Measurements from ENCODE around the gene PDE2A. TPM values are rescaled to one million over a fixed set of nuclear protein-coding genes. Genes with fewer than 3 reads are reported as not detected.

PDE2A gene
- polyA plus RNA-seq, 2 of the 4 experiments (the other 2 are of a cell fraction), result 0.62 to 1.5 TPM

DNA sequence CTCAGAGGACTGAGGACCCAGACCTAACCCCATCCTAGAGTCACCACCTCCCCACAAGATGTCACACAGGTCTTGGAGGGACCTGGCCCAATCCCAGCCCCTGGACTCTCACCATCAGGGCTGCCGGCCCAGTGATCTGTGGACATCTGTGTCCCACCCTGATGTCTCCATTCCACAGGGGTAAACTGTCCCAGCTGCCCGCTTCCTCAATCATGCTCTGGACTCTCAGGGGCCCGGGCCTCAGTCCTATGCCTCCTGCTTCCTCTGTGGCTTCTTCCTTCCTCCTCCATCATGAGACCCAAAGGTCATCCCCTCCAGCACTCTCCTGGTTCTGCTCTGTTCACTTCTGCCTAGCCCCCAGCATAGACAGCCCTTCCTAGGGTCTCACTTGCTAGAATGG lies 45.8 kb upstream of the PDE2A start (continued):
- TF ChIP-seq RAD21 (conservative IDR thresholded peaks at IDR 0.05 in 1 of 2, IDR thresholded peaks at IDR 0.05 in 1 of 2), result no peak
- TF ChIP-seq CBX2 (IDR thresholded peaks at IDR 0.05; ENCODE audit: borderline replicate concordance, low read depth), result no peak
- no peak for TF ChIP-seq HOXB5 (CRISPR knock-in tag; IDR thresholded peaks at IDR 0.05)
- no peak for TF ChIP-seq TFCP2L1 (CRISPR knock-in tag; IDR thresholded peaks at IDR 0.05)
- TF ChIP-seq PHF8 (IDR thresholded peaks at IDR 0.05; ENCODE audit: borderline replicate concordance, low read depth), result no peak
- TF ChIP-seq RCOR1 (IDR thresholded peaks at IDR 0.05; ENCODE audit: low read depth, low read length), result no peak
- TF ChIP-seq HOXA7 (CRISPR knock-in tag; IDR thresholded peaks at IDR 0.05), result no peak
- no peak for TF ChIP-seq MAFK (IDR thresholded peaks at IDR 0.05; ENCODE audit: partially characterized antibody)

DNA sequence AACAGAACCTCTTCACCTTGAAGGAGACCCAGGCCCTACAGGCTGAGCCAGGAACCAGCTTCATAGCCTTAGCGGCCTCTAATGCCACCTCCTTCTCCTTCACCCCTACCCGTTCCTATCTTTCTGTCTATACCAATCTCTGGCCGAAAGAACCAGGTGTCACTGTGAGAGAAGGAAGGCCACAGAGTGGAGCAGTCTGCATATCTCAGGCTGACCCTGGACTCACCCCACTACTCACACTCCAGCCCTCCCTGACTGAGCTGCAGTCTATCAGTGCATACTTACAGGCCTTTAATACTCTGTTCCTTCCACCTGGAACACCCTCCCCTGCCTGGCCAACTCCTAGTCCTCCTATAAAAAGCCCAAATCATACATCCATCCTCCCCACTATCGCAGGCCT lies 45.3 kb upstream of the PDE2A start:
- Histone ChIP-seq H3K4me3 (no peak overlapping the region), H3K4me1 (peaks cover 35% of the 10 kb centered on the region), H3K27ac (no peak overlapping the region), H3K9me3 (no peaks in the 10 kb centered on the region), H3K4me2 (0 out of 3 replicates have a peak overlapping the region, but pooled peaks have one; percentile 95)
- no peak for ATAC-seq
- no peak for FAIRE-seq
- TF ChIP-seq, protein P1, sequence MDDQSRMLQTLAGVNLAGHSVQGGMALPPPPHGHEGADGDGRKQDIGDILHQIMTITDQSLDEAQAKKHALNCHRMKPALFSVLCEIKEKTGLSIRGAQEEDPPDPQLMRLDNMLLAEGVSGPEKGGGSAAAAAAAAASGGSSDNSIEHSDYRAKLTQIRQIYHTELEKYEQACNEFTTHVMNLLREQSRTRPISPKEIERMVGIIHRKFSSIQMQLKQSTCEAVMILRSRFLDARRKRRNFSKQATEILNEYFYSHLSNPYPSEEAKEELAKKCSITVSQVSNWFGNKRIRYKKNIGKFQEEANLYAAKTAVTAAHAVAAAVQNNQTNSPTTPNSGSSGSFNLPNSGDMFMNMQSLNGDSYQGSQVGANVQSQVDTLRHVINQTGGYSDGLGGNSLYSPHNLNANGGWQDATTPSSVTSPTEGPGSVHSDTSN (IDR thresholded peaks at IDR 0.05), result no peak
- no peak for TF ChIP-seq CBX8 (IDR thresholded peaks at IDR 0.05)
- TF ChIP-seq, protein P2, sequence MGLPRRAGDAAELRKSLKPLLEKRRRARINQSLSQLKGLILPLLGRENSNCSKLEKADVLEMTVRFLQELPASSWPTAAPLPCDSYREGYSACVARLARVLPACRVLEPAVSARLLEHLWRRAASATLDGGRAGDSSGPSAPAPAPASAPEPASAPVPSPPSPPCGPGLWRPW (IDR thresholded peaks at IDR 0.05), result no peak
- no peak for TF ChIP-seq RNF2 (IDR thresholded peaks at IDR 0.05; ENCODE audit: borderline replicate concordance, low read depth)
- no peak for TF ChIP-seq CHD4 (IDR thresholded peaks at IDR 0.05; ENCODE audit: borderline replicate concordance)
- TF ChIP-seq, protein P3, sequence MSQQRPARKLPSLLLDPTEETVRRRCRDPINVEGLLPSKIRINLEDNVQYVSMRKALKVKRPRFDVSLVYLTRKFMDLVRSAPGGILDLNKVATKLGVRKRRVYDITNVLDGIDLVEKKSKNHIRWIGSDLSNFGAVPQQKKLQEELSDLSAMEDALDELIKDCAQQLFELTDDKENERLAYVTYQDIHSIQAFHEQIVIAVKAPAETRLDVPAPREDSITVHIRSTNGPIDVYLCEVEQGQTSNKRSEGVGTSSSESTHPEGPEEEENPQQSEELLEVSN (IDR thresholded peaks at IDR 0.05; ENCODE audit: borderline replicate concordance, low read depth), result no peak
- no peak for TF ChIP-seq SREBF2 (IDR thresholded peaks at IDR 0.05)
- TF ChIP-seq RAD21 (conservative IDR thresholded peaks at IDR 0.05 in 1 of 2, IDR thresholded peaks at IDR 0.05 in 1 of 2), result no peak
- TF ChIP-seq FOSL2 (IDR thresholded peaks at IDR 0.05), result no peak
- no peak for TF ChIP-seq FOSL2 (CRISPR knock-in tag; IDR thresholded peaks at IDR 0.05)
- TF ChIP-seq NPAS2 (CRISPR knock-in tag; IDR thresholded peaks at IDR 0.05; ENCODE audit: borderline replicate concordance), result no peak
- TF ChIP-seq ZSCAN20 (CRISPR knock-in tag; IDR thresholded peaks at IDR 0.05), result no peak
- no peak for TF ChIP-seq CHD2 (IDR thresholded peaks at IDR 0.05; ENCODE audit: low read length, partially characterized antibody)
- no peak for TF ChIP-seq MAZ (IDR thresholded peaks at IDR 0.05; ENCODE audit: borderline replicate concordance, low read depth, low read length)
- no peak for TF ChIP-seq HDAC2 (IDR thresholded peaks at IDR 0.05)
- no peak for TF ChIP-seq JUNB (IDR thresholded peaks at IDR 0.05)
- no peak for TF ChIP-seq ZFP36 (IDR thresholded peaks at IDR 0.05; ENCODE audit: borderline replicate concordance, partially characterized antibody)
- no peak for TF ChIP-seq HOXB13 (CRISPR knock-in tag; IDR thresholded peaks at IDR 0.05; ENCODE audit: low read depth)
- no peak for TF ChIP-seq ZC3H11A (IDR thresholded peaks at IDR 0.05)
- POLR2A ChIA-PET, result no interaction called here
- 93% methylated on average over 4 of the region's 4 CpGs for WGBS (ENCODE audit: missing lambda C conversion rate)
- no peak for DNase-seq (ENCODE audit: low read depth in 1 of 2, low spot score in 1 of 2)
- CTCF ChIA-PET, result interaction anchor here (1.1 to 5.8 kb wide), 5 partner anchors 11 to 587 kb away, joined by 3 to 25 read pairs (median 5); partner anchors contain the start of gene STARD10

DNA sequence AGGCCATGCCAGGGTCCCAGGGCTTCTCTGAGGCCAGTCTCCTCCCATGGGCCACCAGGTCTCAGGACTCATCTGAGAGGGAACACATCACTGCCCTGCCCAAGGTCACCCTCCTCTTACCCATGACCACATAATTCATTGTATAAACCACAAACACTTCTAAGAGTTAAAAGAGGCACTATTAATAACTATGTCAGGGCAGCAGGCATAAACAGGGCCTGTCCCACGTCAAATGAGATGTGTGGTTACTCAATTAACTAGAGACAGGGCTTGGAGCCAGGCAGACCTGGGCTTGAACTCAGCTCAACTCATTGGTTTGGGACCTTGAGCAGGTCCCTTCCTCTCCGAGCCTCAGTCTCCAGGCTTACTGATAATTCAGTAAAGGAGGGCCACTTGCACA lies 44.9 kb upstream of the PDE2A start:
- FAIRE-seq (no peak), DNase-seq (ENCODE audit: low read depth in 1 of 2, low spot score in 1 of 2) (no peak), ATAC-seq (no peak)
- ChIA-PET POLR2A (no interaction called here), CTCF (interaction anchor here (0.5 to 5.8 kb wide), 6 partner anchors 10 to 113 kb away, joined by 3 to 25 read pairs (median 6); partner anchors contain the start of gene STARD10)
- WGBS (ENCODE audit: missing lambda C conversion rate), result 67% methylated on average over 2 of the region's 2 CpGs
- Histone ChIP-seq H3K4me2 (no peak overlapping the region), H3K4me3 (no peak overlapping the region), H3K27ac (no peak overlapping the region), H3K4me1 (peaks cover 34% of the 10 kb centered on the region), H3K9me3 (no peaks in the 10 kb centered on the region)
- TF ChIP-seq RCOR1 (IDR thresholded peaks at IDR 0.05; ENCODE audit: low read depth, low read length) (no peak), ZC3H11A (IDR thresholded peaks at IDR 0.05) (no peak), ZFP36 (IDR thresholded peaks at IDR 0.05; ENCODE audit: borderline replicate concordance, partially characterized antibody) (no peak), EHMT2 (IDR thresholded peaks at IDR 0.05; ENCODE audit: low read depth) (no peak), CBX8 (IDR thresholded peaks at IDR 0.05) (no peak), HOXA7 (CRISPR knock-in tag; IDR thresholded peaks at IDR 0.05) (no peak), KDM1A (IDR thresholded peaks at IDR 0.05; ENCODE audit: low read depth) (no peak), HEYL (CRISPR knock-in tag; IDR thresholded peaks at IDR 0.05) (no peak), FOSL2 (IDR thresholded peaks at IDR 0.05) (no peak), FOSL2 (CRISPR knock-in tag; IDR thresholded peaks at IDR 0.05) (no peak), GATA3 (IDR thresholded peaks at IDR 0.05; ENCODE audit: borderline replicate concordance) (no peak), CBX2 (IDR thresholded peaks at IDR 0.05; ENCODE audit: borderline replicate concordance, low read depth) (no peak)
- TF ChIP-seq, protein P1 (IDR thresholded peaks at IDR 0.05), result no peak
- TF ChIP-seq, protein P3 (IDR thresholded peaks at IDR 0.05; ENCODE audit: borderline replicate concordance, low read depth), result no peak
- TF ChIP-seq, protein P2 (IDR thresholded peaks at IDR 0.05), result no peak

Data from A549 (cell line).